HL-60/S4 treated with retinoic acid at 250 ng/mL for 4 days and 3 days (cell line): ENCODE results near the gene MGAT4A.

ENCODE experiments used
- in situ Hi-C: fragments of 300-500 bp; cut with MboI; formaldehyde crosslinking; loops from 2 replicates; pipeline ENCODE4 v1.7.0; 2022; ENCODE audit warnings: low sequenced_read_pairs

The MGAT4A gene

GRCh38 chr2:98664323-98664722 lies 66.6 kb downstream of the MGAT4A start:
- in situ Hi-C loops: no loop called here

DNA sequence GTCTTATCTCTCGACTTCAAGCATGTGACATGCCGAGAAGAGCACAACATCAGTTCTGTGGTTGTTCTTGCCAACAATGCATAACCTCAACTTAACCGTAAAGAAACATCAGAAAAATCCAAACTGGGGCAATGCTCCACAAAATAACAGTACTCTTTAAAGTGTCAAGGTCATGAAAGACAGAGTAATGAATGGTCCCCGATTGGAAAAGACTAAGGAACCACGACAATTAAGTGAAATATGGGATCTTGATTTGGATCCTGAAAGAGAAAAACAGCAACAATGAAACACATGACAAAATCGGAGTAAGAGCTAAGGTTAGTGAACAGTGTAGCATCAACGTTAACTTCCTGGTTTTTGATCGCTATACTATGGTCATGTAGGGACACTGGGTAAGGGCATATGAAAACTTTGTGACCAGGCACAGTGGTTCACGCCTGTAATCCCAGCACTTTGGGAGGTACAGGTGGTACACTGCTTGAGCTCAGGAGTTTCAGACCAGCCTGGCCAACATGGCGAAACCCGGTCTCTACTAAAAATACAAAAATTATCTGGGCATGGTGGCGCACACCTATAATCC lies 67.3 kb downstream of the MGAT4A start:
- in situ Hi-C loops: no loop called here

DNA sequence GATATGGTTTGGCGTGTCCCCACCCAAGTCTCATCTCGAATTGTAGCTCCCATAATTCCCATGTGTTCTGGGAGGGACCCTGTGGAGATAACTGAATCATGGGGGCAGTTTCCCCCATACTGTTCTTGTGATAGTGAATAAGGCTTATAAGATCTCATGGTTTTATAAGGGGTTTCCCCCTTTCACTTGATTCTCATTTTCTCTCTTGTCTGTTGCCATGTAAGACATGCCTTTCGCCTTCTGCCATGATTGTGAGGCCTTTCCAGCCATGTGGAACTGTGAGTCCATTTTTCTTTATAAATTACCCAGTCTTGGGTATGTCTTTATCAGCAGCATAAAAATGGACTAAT lies 71.5 kb downstream of the MGAT4A start:
- in situ Hi-C loops: loop anchor here (10.0 kb wide), 2 partner anchors 185 to 405 kb away; no protein-coding TSS in a partner anchor

DNA sequence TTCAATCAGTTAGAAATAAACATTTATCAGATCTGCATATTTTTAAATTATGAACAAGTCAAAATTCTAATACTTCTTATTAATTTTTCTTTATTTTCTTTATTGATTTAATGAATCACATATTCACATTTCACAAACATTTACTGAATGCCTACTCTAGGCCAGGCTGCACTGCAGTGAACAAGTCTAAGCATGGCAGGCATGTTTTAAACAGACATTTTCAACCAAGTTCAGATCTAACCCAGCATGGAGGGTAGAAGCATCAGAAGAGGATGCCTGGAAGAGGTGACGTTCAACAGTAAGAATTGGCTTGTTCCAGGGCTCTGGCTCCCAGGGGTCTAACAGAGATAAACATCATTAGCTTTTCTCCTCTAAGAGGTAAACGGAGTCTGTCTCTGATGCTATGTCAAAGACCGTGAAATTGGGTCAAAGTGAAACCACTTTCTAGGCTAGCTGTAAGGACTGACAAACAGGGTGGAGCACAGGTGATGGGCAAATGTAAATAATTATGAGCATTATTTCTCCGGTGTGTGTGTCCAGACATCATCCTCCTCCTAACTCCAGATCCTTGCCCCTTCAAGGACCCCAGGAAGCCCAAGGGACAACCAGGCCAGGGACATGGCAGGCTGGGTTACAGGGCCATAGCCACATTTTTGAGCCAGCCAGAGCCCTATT lies 72.0 kb downstream of the MGAT4A start:
- in situ Hi-C loops: loop anchor here (10.0 kb wide), 2 partner anchors 186 to 406 kb away; no protein-coding TSS in a partner anchor

- in situ Hi-C loops: loop anchor here (10.0 kb wide), 2 partner anchors 188 to 408 kb away; no protein-coding TSS in a partner anchor
These were observed 74.1 kb downstream of the MGAT4A start for GRCh38 chr2:98656800-98657199.

DNA sequence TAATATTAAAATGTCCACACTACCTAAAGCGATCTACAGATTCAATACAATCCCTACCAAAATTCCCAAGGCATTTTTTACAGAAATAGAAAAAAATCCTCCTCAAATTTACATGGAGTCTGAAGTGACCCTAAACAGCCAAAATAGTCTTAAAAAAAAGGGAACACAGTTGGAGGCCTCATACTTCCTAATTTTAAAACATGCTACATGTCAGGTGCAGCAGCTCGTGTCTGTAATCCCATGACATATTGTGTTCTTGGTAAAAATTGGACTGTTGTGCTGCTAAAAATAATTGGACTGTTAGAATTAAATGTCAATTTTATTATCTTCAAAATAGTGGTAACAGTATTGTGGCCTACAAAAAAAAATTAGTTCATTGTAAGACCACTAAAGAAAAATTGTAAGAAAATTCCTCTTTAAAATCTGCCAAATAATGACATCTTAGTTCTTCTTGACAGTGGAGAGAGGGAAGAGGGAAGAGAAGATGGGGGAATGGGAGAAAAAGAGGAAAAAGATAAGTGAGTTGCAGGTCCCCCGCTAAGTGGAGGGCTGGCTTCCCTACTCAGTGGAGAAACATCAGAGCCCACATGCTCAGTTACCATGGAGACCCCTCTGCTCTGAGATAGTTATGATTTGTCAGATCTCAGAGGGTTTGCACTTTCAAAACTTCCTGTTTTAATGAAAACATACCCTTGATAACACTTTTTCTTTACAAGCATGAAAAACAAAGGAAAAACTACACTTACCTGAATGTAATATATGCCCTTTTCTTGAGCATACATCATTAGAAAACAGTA lies 76.0 kb downstream of the MGAT4A start:
- in situ Hi-C loops: loop anchor here (10.0 kb wide), 2 partner anchors 190 to 410 kb away; no protein-coding TSS in a partner anchor

GRCh38 chr2:98650998-98651397 lies 79.9 kb downstream of the MGAT4A start:
- in situ Hi-C loops: loop anchor here (10.0 kb wide), 2 partner anchors 194 to 414 kb away; no protein-coding TSS in a partner anchor

DNA sequence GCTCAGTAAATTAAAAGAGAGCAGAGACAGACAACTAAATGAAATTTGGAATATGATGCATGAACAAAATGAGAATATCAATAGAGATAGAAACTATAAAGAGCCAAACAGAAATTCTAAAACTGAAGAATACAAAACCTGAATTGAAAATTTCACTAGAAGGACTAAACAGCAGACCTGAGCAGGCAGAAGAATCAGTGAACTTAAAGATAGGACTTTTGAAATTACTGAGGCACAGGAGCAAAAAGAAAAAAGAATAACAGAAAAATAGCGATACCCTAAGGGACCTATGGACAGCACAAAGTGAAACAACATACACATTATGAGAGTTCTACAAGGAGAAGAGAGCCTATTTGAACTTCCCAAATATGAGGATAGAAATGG lies 80.9 kb downstream of the MGAT4A start:
- in situ Hi-C loops: loop anchor here (10.0 kb wide), 2 partner anchors 195 to 415 kb away; no protein-coding TSS in a partner anchor

- in situ Hi-C loops: no loop called here
These were observed 81.6 kb downstream of the MGAT4A start for GRCh38 chr2:98649135-98649991.

DNA sequence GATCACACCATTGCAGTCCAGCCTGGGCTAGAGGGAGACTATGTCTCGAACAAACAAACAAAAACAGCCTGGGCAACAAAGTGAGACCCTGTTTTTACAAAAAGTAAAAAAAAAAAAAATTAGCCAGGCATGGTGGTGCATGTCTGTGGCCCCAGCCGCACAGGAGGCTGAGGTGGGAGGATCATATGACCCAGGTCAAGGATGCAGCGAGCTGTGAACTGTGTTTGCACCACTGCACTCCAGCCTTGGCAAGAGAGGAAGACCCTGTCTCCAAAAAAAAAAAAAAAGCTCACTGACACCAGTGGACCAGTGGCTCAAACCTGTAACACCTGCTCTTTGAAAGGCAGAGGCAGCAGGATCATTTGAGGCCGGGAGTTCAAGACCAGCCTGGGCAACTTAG lies 82.5 kb downstream of the MGAT4A start:
- in situ Hi-C loops: no loop called here

- in situ Hi-C loops: no loop called here
These were observed 83.3 kb downstream of the MGAT4A start for GRCh38 chr2:98647636-98648035.

DNA sequence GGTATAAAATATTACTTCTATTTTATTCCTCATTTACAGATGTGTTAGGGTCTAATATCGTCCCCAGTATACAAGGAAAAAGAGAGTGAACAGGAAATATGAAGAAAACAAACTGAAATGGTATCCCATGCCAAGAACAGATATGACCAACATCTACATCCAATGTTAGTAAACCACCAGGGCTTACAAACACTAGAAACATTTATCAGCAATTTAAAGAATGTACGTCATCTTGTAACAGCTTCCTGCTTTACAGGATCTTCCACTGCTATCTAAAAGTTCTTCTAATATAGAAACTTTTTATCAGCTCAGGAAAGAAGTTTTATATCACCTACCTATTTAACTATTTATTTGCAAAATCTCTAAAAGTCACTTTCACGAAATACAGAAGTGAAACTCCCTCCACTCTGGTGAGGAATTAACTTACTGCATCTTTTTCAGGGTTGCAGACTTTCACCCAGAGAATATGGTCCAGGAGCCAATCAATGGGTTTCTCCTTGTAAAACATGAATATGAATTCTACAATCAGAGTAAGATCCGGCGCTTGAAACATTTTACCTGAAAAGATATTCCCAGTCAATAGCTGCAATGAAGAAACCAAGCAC lies 87.3 kb downstream of the MGAT4A start:
- in situ Hi-C loops: no loop called here

DNA sequence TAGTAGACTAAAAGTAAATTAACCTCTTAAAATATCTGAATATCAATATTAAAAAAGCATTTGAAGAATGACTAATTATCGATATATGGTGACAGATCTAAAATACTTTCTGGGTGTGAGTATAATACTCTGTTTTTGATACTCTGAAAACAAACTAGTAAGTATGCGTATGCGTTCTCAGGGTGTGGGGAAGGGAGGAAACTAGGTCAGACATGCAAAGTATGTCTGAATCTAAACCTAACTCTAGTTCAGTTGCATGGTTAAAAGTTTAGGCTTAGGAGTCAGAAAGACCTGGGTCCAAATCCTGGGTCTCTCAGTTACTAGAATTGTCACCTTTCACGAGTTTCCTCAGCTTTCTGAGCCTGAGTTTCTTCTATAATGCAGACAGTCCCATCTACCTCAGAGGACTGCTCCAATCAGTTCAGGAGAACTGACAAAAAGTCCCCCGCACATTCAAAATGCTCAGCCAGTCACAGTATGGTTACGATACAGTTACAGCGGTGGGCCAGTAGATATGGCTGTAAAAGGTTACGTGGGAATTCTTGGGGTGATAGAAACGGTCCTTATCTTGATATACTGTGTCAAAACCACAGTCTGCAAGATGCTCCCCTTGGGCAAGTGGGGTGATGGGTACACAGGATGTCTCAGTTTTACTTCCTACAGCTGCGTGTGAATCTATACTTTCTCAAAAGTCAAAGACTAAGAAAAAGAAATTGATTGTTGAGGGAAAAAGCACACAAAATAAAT lies 93.4 kb downstream of the MGAT4A start:
- in situ Hi-C loops: no loop called here

DNA sequence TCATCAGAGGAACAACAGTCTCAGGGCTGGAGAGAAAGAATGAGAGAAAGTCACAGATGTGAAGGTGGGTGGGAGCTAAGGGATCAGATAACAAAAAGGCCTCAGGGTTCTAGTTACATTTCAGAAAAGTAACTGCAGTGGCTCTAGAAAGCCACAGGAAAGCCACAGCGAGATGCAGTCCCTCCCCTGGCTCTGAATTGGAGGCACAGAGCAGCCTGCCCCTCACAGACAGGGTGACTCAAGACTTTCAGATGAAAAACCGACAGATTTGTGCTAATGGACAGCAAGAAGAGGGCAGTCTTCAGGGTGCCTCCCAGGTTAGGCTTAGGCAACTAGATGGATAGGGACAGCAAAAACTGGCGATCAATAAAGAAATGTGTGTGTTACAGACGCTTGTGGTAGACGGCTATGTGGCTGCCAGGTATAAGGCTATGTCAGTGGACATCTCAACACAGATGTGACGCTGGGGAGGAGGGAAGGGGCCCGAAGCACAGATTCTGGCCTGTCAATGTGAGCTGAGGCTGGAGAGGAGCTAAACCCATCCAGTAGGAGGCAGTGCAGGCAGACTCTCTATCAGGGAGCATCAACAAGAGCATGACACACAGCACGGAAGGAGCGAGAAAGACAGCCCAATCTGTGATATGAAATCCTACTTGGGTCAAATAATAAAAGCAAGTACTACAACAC lies 96.4 kb downstream of the MGAT4A start:
- in situ Hi-C loops: no loop called here

- in situ Hi-C loops: no loop called here
These were observed 98.6 kb downstream of the MGAT4A start for GRCh38 chr2:98632351-98632750.

DNA sequence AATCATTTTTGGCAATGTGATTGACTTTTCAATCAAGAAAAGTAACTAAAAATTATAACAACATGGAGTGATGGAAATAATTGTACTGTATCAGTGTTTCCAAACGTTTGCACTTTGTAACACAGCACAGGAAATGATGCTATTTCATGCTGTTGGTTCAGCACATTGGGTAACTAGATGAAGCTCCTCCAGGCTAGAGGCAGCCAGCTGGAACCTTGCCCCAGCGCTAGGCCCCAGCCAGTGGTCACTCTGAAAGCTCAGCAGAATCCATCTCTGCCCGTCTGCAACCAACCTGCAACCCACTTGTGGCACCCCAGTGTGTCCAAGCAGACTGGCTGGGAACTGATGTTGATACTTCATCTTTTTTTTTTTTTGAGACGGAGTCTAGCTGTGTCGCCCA lies 107.3 kb downstream of the MGAT4A start:
- in situ Hi-C loops: no loop called here

GRCh38 chr2:98617149-98617548 lies 113.8 kb downstream of the MGAT4A start:
- in situ Hi-C loops: no loop called here

DNA sequence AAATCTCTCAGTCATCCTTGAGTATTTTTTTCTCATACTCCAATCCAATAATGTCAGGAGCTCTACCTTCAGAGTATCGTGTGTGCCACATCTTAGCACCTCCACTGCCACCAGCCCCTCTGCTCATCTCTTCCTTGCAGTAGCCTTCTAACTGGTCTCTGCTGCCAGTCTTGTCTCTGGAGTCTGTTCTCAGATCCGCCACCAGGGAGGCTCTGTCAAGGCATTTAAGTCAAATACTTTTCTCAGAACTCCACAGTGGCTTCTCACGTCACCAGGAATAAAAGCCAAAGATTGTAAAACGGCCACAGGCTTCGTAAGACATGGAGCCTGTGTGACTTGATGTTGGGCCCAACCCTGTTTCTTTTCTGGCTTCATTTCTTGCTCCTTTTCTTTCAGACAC lies 115.5 kb downstream of the MGAT4A start:
- in situ Hi-C loops: no loop called here
